HepG2 (cell line): ENCODE measurements around the gene SVOPL. TPM values are rescaled to one million over a fixed set of nuclear protein-coding genes. Genes with fewer than 3 reads are reported as not detected.

ENCODE experiments used
- ATAC-seq: fragments of 200-7000 bp; cut with Tn5 transposase; 3 replicates; pipeline ENCODE4 v1.9.1; 2020; ENCODE audit warnings: mild to moderate bottlenecking, moderate library complexity
- BruUV-seq: library from RNA; stranded (reverse); fragments of 400-500 nt; replicated peaks from 2 replicates; lab custom pipeline; 2021; lab: Mats Ljungman, UMichigan
- CTCF ChIA-PET: fragments of 300-600 bp; formaldehyde crosslinking; extraction: SDS; loops from one replicate; lab custom pipeline; 2021; ENCODE audit warnings: low total read pairs, inconsistent platforms, low intra/inter-chr PET ratio; lab: Yijun Ruan, JAX
- POLR2A ChIA-PET: fragments of 350-600 bp; sonication (Branson Sonifier 250); formaldehyde crosslinking; loops from one replicate; lab custom pipeline; 2020; ENCODE audit warnings: antibody characterized with exemption, inconsistent platforms; lab: Yijun Ruan, JAX
- DNase-seq: peaks from one replicate; pipeline ENCODE4 v3.0.0-alpha.2; 2015; ENCODE audit warnings: low spot score
- FAIRE-seq: peaks from 3 replicates; lab custom pipeline; 2011; peaks lifted over from hg19 to GRCh38; lab: Jason Lieb, UNC
- H2AFZ ChIP-seq: one replicate; pipeline ENCODE4 v1.6.1; 2011; ENCODE audit warnings: low read length, inconsistent platforms
- H3K27ac ChIP-seq: fragments of 300-600 bp; 3 replicates; pipeline ENCODE4 v1.8.0; 2011; ENCODE audit warnings: mixed run types, mild to moderate bottlenecking, mixed read lengths, low read length, inconsistent platforms; ENCODE audit not compliant: insufficient read depth; ENCODE audit errors: extremely low read length
- H3K27me3 ChIP-seq, 2 experiments: fragments of 200-600 bp in 1 of 2; 2 replicates in 1 of 2; 3 replicates in 1 of 2; pipeline versions ENCODE4 v1.6.0 to v1.8.0; 2011; ENCODE audit warnings: low read length in 2 of 2, mild to moderate bottlenecking in 2 of 2, moderate library complexity in 2 of 2, inconsistent platforms in 1 of 2; ENCODE audit not compliant: insufficient read depth in 2 of 2, control insufficient read depth in 1 of 2
- H3K36me3 ChIP-seq, 2 experiments: fragments of 200-600 bp in 1 of 2; replicated peaks in 1 of 2; 2 replicates in 1 of 2; 3 replicates in 1 of 2; pipeline versions ENCODE4 v1.5.1 to v1.8.0; 2011; ENCODE audit warnings: low read length in 2 of 2, inconsistent platforms in 1 of 2; ENCODE audit not compliant: insufficient read depth in 2 of 2, control insufficient read depth in 1 of 2
- H3K4me1 ChIP-seq: 2 replicates; pipeline ENCODE4 v1.5.1; 2012; ENCODE audit warnings: low read length, inconsistent platforms; ENCODE audit not compliant: insufficient read depth
- H3K4me2 ChIP-seq: 2 replicates; pipeline ENCODE4 v1.6.0; 2011; ENCODE audit warnings: low read depth, low read length, inconsistent platforms
- H3K4me3 ChIP-seq, 3 experiments: fragments of 200-600 bp in 1 of 3; sonication (generic), shearing (Covaris generic) in 1 of 3; replicated peaks in 1 of 3; 2 replicates each; pipeline ENCODE4 v1.5.1; 2011 to 2016; ENCODE audit warnings: low read length in 3 of 3, inconsistent platforms in 2 of 3, low read depth in 2 of 3, mild to moderate bottlenecking in 2 of 3, control low read depth in 1 of 3, mixed read lengths in 1 of 3; ENCODE audit not compliant: insufficient read depth in 1 of 3
- H3K79me2 ChIP-seq: one replicate; pipeline ENCODE4 v1.6.1; 2011; ENCODE audit warnings: low read length, inconsistent platforms; ENCODE audit not compliant: insufficient read depth
- H3K9ac ChIP-seq: 2 replicates; pipeline ENCODE4 v1.6.0; 2011; ENCODE audit warnings: mild to moderate bottlenecking, low read depth, low read length, inconsistent platforms; ENCODE audit not compliant: insufficient read depth
- H3K9me3 ChIP-seq: 2 replicates; pipeline ENCODE4 v1.5.1; 2012; ENCODE audit warnings: mild to moderate bottlenecking, low read length
- H4K20me1 ChIP-seq: 2 replicates; pipeline ENCODE4 v1.6.0; 2011; ENCODE audit warnings: inconsistent platforms, mild to moderate bottlenecking, low read length, moderate library complexity; ENCODE audit not compliant: insufficient read depth
- ELF4 ChIP-seq: sonication (generic); formaldehyde crosslinking; IDR thresholded peaks from 2 replicates; pipeline ENCODE4 v1.5.0; 2020; ENCODE audit warnings: missing genetic modification reagents, mild to moderate bottlenecking, moderate library complexity, borderline replicate concordance
- FOXC1 ChIP-seq: sonication (generic); formaldehyde crosslinking; IDR thresholded peaks from 2 replicates; pipeline ENCODE4 v1.8.0; 2022; ENCODE audit warnings: mild to moderate bottlenecking, missing genetic modification reagents, borderline replicate concordance
- MED1 ChIP-seq: sonication (generic); formaldehyde crosslinking; IDR thresholded peaks from 2 replicates; pipeline ENCODE4 v1.4.0; 2020; ENCODE audit warnings: missing genetic modification reagents
- MTF2 ChIP-seq: sonication (generic); formaldehyde crosslinking; IDR thresholded peaks from 2 replicates; pipeline ENCODE4 v1.5.0; 2020; ENCODE audit warnings: missing genetic modification reagents, borderline replicate concordance
- NFYC ChIP-seq: IDR thresholded peaks from 2 replicates; pipeline ENCODE4 v1.6.1; 2016; ENCODE audit warnings: missing genetic modification reagents, missing compliant biosample characterization
- ZNF790 ChIP-seq: sonication (generic); formaldehyde crosslinking; IDR thresholded peaks from 2 replicates; pipeline ENCODE4 v1.8.0; 2022; ENCODE audit warnings: missing genetic modification reagents, mild to moderate bottlenecking, borderline replicate concordance
- ZSCAN21 ChIP-seq: sonication (generic); formaldehyde crosslinking; IDR thresholded peaks from 2 replicates; pipeline ENCODE4 v1.8.0; 2022; ENCODE audit warnings: mild to moderate bottlenecking, missing genetic modification reagents, moderate library complexity, borderline replicate concordance
- WGBS: methylation state at CpG from one replicate; pipeline ENCODE4 v1.1.6; 2017; ENCODE audit warnings: low lambda C conversion rate; 5-methylcytosine and 5-hydroxymethylcytosine counted together
- in situ Hi-C: cut with HindIII; loops from 2 replicates; pipeline ENCODE4 v1.10.0; 2017; ENCODE audit warnings: low pct_unique_long_range_greater_than_20kb; ENCODE audit not compliant: extremely low pct_ligation_motif_present
- intact Hi-C: fragments of 100-400 bp; cut with micrococcal nuclease; formaldehyde crosslinking; loops from one replicate; pipeline ENCODE4 v1.10.0; 2022; ENCODE audit not compliant: unreplicated experiment
- polyA plus RNA-seq, 8 experiments: library from polyadenylated mRNA; depleted of rRNA in 3 of 8; stranded (reverse) in 7 of 8; unstranded in 1 of 8; fragments of >200 nt; fragmentation: Illumina TruSeq in 4 of 8; extraction: Trizol in 4 of 8; gene quantifications; 2 replicates each; pipeline versions ENCODE4 v1.2.1 to v1.2.3, GENCODE V29; 2011 to 2016; ENCODE audit warnings: low read depth in 4 of 8, missing spikeins in 1 of 8, mixed read lengths in 1 of 8; ENCODE audit not compliant: insufficient read depth in 1 of 8
- total RNA-seq, 5 experiments: library from RNA; depleted of rRNA; stranded (reverse); fragments of >200 nt; fragmentation: Illumina TruSeq; extraction: Trizol; gene quantifications; 2 replicates each; pipeline ENCODE4 v1.2.3, GENCODE V29; 2016; ENCODE audit warnings: low read depth in 1 of 5
- TF ChIP-seq, protein P1 (sequence below): sonication (generic); formaldehyde crosslinking; IDR thresholded peaks from 2 replicates; pipeline ENCODE4 v1.4.0; 2020; ENCODE audit warnings: missing genetic modification reagents
- TF ChIP-seq, protein P2 (sequence below): sonication (generic); formaldehyde crosslinking; IDR thresholded peaks from 2 replicates; pipeline ENCODE4 v1.4.0; 2020; ENCODE audit warnings: missing genetic modification reagents, low read depth, mild to moderate bottlenecking, borderline replicate concordance

Gene SVOPL
- total and polyA plus RNA-seq, 2 of the 13 experiments (the other 11 are each of a cell fraction or from before 2014, with no cell fraction given): not detected

DNA sequence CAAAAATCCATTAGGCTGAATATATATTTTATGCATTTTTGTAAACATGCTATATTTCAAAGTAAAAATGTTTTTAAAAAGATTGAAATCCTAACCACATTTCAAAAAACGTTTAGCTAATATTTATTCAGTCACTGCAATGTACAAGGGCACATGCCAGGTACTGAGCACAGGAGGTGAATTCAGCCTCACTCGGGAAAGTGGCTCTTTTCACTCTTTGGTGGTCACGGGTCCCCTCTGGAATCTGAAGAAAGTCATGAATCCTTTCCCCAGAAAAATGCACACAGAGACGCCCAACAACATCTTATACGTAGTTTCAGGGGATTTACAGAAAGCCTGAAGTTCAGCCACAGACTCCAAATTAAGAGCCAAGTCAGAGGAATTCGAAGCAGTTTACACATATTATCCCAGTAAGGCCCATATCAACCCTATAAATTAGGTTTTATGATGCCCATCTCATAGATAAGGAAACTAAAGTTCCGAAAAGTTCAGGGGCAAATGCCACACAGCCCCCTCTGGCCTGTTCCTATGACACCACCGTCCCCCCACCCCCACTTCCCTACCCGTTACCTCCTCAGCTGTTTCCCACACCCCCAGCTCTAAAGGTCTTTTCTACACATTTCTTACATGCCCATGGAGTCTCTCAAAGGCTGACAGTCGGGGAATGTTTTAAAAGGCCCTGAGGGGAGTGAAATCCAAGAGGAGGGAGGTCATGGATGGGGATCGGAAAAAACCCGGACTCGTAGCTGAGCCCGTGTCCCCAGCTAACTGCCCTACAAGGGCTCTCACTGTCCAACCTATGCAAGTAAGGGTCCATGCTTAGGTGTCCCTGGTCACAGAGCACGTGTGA lies 9.6 kb upstream of the SVOPL start:
- Histone ChIP-seq H3K9me3 (no peaks in the 10 kb centered on the region), H3K4me3 (no peak overlapping the region), H3K4me1 (no peaks in the 10 kb centered on the region), H2AFZ (no peak overlapping the region), H3K27ac (no peak overlapping the region), H3K4me2 (no peak overlapping the region), H4K20me1 (no peaks in the 10 kb centered on the region), H3K9ac (no peak overlapping the region), H3K27me3 (peaks cover 0 to 27% of the 10 kb centered on the region in 2 experiments; a peak in 3 of 5 replicates), H3K36me3 (no peaks in the 10 kb centered on the region), H3K79me2 (no peaks in the 10 kb centered on the region)
- in situ Hi-C loops (no loop called here), intact Hi-C loops (no loop called here)
- ChIA-PET CTCF (no interaction called here), POLR2A (no interaction called here)
- TF ChIP-seq MTF2 (CRISPR knock-in tag): no peak
- no peak for TF ChIP-seq ZNF790 (CRISPR knock-in tag)
- TF ChIP-seq ELF4 (CRISPR knock-in tag): no peak
- TF ChIP-seq MED1 (CRISPR knock-in tag): no peak
- no peak for TF ChIP-seq FOXC1 (CRISPR knock-in tag)
- no peak for TF ChIP-seq ZSCAN21 (CRISPR knock-in tag)
- TF ChIP-seq, protein P1, sequence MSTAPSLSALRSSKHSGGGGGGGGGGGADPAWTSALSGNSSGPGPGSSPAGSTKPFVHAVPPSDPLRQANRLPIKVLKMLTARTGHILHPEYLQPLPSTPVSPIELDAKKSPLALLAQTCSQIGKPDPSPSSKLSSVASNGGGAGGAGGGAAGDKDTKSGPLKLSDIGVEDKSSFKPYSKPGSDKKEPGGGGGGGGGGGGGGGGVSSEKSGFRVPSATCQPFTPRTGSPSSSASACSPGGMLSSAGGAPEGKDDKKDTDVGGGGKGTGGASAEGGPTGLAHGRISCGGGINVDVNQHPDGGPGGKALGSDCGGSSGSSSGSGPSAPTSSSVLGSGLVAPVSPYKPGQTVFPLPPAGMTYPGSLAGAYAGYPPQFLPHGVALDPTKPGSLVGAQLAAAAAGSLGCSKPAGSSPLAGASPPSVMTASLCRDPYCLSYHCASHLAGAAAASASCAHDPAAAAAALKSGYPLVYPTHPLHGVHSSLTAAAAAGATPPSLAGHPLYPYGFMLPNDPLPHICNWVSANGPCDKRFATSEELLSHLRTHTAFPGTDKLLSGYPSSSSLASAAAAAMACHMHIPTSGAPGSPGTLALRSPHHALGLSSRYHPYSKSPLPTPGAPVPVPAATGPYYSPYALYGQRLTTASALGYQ: no peak
- TF ChIP-seq NFYC (CRISPR knock-in tag): no peak
- TF ChIP-seq, protein P2, sequence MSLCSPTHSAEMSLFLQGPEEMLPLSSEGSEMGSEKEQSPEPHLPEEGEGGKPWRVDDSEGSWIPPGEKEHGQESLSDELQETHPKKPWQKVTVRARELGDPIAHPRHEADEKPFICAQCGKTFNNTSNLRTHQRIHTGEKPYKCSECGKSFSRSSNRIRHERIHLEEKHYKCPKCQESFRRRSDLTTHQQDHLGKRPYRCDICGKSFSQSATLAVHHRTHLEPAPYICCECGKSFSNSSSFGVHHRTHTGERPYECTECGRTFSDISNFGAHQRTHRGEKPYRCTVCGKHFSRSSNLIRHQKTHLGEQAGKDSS (CRISPR knock-in tag): no peak
- no peak for FAIRE-seq
- 26% methylated on average over 15 of the region's 15 CpGs for WGBS
- DNase-seq: no peak
- BruUV-seq: no TSS peak
- no peak for ATAC-seq
